Suprapubic skin (tissue), 4 donors: Measurements from ENCODE around the gene PCSK4. TPM values are rescaled to one million over a fixed set of nuclear protein-coding genes. Genes with fewer than 3 reads are reported as not detected.

Experiments
- DNase-seq, 2 donors: peaks; one replicate each; pipeline ENCODE4 v3.0.0-alpha.2; 2019; ENCODE audit warnings: low spot score in 2 of 2
- H3K27ac ChIP-seq: fragments of 200-600 bp; sonication (generic); one replicate; pipeline ENCODE4 v1.5.1; 2019
- H3K27me3 ChIP-seq: fragments of 200-600 bp; sonication (generic); one replicate; pipeline ENCODE4 v1.5.1; 2019
- H3K36me3 ChIP-seq: fragments of 200-600 bp; sonication (generic); one replicate; pipeline ENCODE4 v1.5.1; 2019
- H3K4me1 ChIP-seq: fragments of 200-600 bp; sonication (generic); one replicate; pipeline ENCODE4 v1.5.1; 2019
- H3K4me3 ChIP-seq: fragments of 200-600 bp; sonication (generic); one replicate; pipeline ENCODE4 v1.5.1; 2019; ENCODE audit warnings: mild to moderate bottlenecking
- H3K9me3 ChIP-seq: fragments of 200-600 bp; sonication (generic); one replicate; pipeline ENCODE4 v1.5.1; 2019
- EP300 ChIP-seq: sonication (generic); formaldehyde crosslinking; IDR thresholded peaks from one replicate; pipeline ENCODE4 v1.6.1; 2017; ENCODE audit warnings: antibody characterized with exemption
- POLR2A ChIP-seq, 2 donors: fragments of 450-650 bp; IDR thresholded peaks; one replicate each; pipeline ENCODE4 v1.6.1; 2017; ENCODE audit warnings: antibody characterized with exemption in 2 of 2, mild to moderate bottlenecking in 2 of 2, moderate library complexity in 2 of 2
- POLR2AphosphoS5 ChIP-seq, 3 donors: sonication (generic); formaldehyde crosslinking; IDR thresholded peaks; one replicate each; pipeline ENCODE4 v1.6.1; 2017; ENCODE audit warnings: antibody characterized with exemption in 3 of 3
- WGBS: methylation state at CpG from one replicate; pipeline ENCODE4 v1.1.5; 2018; 5-methylcytosine and 5-hydroxymethylcytosine counted together
- total RNA-seq, 4 donors: library from RNA; depleted of rRNA; stranded (reverse); fragments of >200 nt; gene quantifications; one replicate each; pipeline ENCODE4 v1.1.0, GENCODE V29; 2016
- TF ChIP-seq, protein P1 (sequence below), 2 donors: fragments of 200-600 bp in 1 of 2; fragments of 450-650 bp in 1 of 2; sonication (generic) in 1 of 2; IDR thresholded peaks; one replicate each; pipeline ENCODE4 v1.5.1; 2016 to 2019; ENCODE audit warnings: antibody characterized with exemption in 2 of 2, mild to moderate bottlenecking in 1 of 2, moderate library complexity in 1 of 2

PCSK4 gene
- total RNA-seq, 4 donors from 2014 or later = 1.4 to 6.6 (median 3.8) TPM

DNA sequence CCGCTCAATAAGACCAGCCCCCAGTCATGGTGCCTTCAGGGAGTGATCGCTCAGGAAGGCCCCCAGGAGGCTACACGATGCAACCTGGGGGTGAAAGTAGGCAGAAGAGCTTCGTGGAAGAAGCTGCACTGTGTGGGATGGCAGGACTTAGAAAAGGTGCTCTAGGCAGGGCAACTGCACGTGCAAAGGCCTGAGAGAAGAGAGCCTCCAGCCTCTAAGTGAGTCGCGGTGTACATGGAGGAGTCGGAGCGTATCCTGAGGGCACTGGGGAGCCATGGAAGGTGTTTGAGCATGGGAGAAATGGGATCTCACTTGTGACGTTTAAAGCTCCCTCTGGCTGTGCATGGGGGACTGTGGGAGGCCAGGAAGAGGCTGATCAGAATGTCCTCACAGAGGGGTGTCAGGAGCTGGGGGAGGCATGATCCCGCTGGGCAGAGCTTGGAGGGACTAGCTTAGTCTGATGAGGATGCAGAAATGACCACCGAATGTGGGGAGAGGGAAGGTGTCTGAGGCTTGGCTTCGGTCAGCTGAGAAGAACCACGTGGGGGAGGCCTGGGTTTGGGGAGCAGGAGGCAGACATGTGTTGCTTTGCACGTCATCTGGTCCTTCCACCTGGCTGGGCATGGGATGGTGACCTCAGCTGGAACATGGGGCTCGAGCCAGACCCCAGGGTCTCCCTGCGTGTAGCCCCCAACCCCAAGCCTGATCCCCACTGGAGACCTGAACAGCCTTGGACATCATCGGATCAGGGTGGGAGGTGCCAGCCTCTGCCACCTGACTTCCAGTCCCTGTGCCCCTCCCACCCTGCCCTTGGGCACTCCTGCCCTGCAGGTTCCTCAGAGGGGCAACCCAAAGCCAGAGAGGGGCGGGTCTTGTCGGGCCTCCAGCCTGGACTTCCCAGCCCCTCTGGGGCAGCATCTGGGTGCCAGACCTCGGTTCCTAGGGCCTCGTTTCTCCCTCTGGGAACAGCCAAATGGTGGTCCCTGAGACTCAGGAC is 39.1 kb downstream of the PCSK4 start:
- H3K4me1 ChIP-seq = peaks cover 46% of the 10 kb centered on the region
- no peak for DNase-seq
- no peaks in the 10 kb centered on the region for H3K36me3 ChIP-seq
- TF ChIP-seq EP300 (no peak), POLR2AphosphoS5 (IDR thresholded peaks at IDR 0.05) (no peak), POLR2A (IDR thresholded peaks at IDR 0.05) (no peak)
- TF ChIP-seq, protein P1, sequence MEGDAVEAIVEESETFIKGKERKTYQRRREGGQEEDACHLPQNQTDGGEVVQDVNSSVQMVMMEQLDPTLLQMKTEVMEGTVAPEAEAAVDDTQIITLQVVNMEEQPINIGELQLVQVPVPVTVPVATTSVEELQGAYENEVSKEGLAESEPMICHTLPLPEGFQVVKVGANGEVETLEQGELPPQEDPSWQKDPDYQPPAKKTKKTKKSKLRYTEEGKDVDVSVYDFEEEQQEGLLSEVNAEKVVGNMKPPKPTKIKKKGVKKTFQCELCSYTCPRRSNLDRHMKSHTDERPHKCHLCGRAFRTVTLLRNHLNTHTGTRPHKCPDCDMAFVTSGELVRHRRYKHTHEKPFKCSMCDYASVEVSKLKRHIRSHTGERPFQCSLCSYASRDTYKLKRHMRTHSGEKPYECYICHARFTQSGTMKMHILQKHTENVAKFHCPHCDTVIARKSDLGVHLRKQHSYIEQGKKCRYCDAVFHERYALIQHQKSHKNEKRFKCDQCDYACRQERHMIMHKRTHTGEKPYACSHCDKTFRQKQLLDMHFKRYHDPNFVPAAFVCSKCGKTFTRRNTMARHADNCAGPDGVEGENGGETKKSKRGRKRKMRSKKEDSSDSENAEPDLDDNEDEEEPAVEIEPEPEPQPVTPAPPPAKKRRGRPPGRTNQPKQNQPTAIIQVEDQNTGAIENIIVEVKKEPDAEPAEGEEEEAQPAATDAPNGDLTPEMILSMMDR (IDR thresholded peaks at IDR 0.05) = no peak
- WGBS = 56% methylated on average over 17 of the region's 22 CpGs
- H3K27ac ChIP-seq = no peak overlapping the region
- H3K9me3 ChIP-seq = no peaks in the 10 kb centered on the region
- H3K27me3 ChIP-seq = peaks cover 89% of the 10 kb centered on the region
- H3K4me3 ChIP-seq = no peak overlapping the region

DNA sequence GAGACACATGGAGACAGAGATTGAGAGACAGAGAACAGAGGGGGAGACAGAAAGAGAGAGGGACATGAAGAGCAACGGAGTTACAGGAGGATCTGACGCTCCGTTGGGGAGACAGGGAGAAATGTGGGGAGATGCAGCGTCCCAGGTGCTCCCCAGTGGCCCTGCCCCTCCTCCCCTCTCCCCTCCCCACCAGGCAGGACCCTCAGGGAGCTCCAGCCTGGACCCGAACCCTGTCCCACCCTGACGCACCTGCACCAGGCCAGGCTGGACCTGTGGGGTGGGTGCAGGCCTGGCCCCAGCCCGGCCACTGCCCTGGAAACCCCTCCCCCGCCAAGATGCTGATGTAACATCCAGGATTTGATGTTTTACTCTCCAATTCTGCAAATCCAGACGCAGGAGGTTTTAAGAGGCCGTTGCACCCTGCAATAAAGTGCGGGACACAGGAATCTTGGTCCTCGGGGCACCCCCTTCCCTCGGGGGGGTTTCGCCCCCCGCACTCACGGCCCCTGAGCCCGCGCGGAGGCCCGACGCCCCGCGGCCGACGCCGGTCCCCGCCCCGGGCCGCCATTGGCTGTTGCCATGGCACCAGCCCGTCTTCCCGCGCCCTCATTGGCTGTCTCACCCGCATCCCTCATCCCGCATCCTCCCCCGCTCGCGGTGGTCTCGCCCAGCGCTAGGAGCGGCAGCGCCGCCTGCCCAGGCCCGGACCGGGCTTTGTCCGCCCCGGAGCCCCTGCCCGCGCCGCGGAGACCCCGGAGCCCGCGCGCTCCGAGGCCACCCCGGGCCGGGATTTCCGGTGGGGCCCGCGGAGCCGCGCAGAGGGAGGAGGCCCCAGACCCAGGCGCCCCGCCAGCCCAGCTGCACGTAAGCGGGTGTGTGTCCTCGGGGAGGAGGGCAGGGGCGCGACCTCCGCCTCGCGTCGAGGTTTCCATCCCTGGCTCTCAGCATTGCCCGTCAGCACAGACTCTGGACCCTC is 40.4 kb downstream of the PCSK4 start, which contains the start of gene APC2:
APC2 (plus strand) TSS at position 655 of the 976 bp plus-strand sequence. CDS start 2,881 bp downstream, outside the sequence.
- DNase-seq = no peak
- Histone ChIP-seq H3K36me3 (no peaks in the 10 kb centered on the region), H3K9me3 (no peaks in the 10 kb centered on the region), H3K27ac (no peak within 1 kb of the TSS), H3K4me3 (no peak within 1 kb of the TSS), H3K27me3 (peaks cover 88% of the 10 kb centered on the region), H3K4me1 (peaks cover 48% of the 10 kb centered on the region)
- WGBS = 27% methylated on average over 7 of the region's 74 CpGs
- TF ChIP-seq POLR2A (IDR thresholded peaks at IDR 0.05) = no peak
- no peak for TF ChIP-seq POLR2AphosphoS5 (IDR thresholded peaks at IDR 0.05)
- TF ChIP-seq EP300 = no peak
- TF ChIP-seq, protein P1 (IDR thresholded peaks at IDR 0.05) = no peak

DNA sequence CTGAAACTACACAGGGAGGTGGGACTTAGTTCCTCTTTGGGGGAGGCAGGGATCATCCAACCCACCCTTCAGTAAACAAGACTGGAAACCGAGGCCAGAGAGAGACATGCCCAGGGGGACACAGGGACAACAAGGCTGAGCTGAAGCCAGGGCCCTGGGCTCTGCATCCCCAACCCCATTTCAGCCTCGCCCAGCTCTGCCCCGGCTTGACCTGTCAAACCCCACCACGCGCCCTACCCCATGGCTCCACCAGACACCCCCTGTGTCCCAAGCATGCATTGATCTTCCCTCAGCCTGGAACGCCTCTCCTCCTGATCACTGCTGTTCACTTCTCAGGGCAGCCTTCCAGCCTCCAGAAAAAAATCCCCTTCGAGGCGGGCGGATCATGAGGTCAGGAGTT is 42.2 kb downstream of the PCSK4 start:
- H3K9me3 ChIP-seq = no peaks in the 10 kb centered on the region
- TF ChIP-seq EP300 (no peak), POLR2A (IDR thresholded peaks at IDR 0.05) (no peak), POLR2AphosphoS5 (IDR thresholded peaks at IDR 0.05) (no peak)
- TF ChIP-seq, protein P1 (IDR thresholded peaks at IDR 0.05) = no peak
- no peak overlapping the region for H3K27ac ChIP-seq
- H3K4me3 ChIP-seq = no peak overlapping the region
- no peak for DNase-seq
- WGBS = 81% methylated on average over 9 of the region's 9 CpGs
- H3K4me1 ChIP-seq = peaks cover 39% of the 10 kb centered on the region
- peaks cover 78% of the 10 kb centered on the region for H3K27me3 ChIP-seq
- no peaks in the 10 kb centered on the region for H3K36me3 ChIP-seq

DNA sequence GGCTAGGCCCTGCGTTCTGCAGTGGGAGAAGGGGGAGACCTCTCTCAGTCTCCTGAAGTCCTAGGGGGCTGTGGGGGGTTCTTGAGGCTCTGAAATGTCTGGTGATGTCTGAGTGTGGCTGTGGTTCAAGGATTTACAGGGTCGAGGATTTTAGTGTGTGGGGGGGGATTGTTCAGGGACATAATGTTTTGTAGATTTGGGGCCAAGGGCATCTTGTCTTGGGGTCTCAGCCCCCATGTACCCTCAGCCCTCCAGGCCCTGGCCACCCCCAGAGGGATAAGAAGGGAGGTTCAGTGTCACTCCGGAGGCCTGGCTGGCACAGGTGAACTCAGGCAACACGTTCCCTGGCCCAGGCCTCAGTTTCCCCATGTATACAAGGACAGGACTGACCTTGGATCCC is 42.6 kb downstream of the PCSK4 start:
- Histone ChIP-seq H3K27me3 (peaks cover 74% of the 10 kb centered on the region), H3K4me3 (no peak overlapping the region), H3K9me3 (no peaks in the 10 kb centered on the region), H3K36me3 (peaks cover under 1% of the 10 kb centered on the region), H3K4me1 (peaks cover 34% of the 10 kb centered on the region), H3K27ac (no peak overlapping the region)
- TF ChIP-seq, protein P1 (IDR thresholded peaks at IDR 0.05) = no peak
- TF ChIP-seq EP300 (no peak), POLR2A (IDR thresholded peaks at IDR 0.05) (no peak), POLR2AphosphoS5 (IDR thresholded peaks at IDR 0.05) (no peak)
- no peak for DNase-seq
- 34% methylated on average over 4 of the region's 4 CpGs for WGBS
